CD4-positive, alpha-beta T cell treated with Interleukin-6 at 100 ng/mL for 8 hours (primary cell): ENCODE measurements around the gene LSMEM2.
"Not testable (repeated sequence)": the region's sequence is repeated elsewhere in the genome, so short reads cannot be mapped to it uniquely, and the experiment has no call there.

Source experiments
- DNase-seq: peaks from one replicate; pipeline ENCODE4 v3.0.0-alpha.2; 2020; ENCODE audit warnings: mixed read lengths, low spot score

Gene LSMEM2

GRCh38 chr3:50298836-50299637, 20.1 kb downstream of the LSMEM2 start, which contains the start of the genes HYAL3 and NAA80:
TSS of gene HYAL3 (minus strand) at chr3:50299405. CDS start at chr3:50295602, 3,803 bp downstream.
TSS of gene NAA80 (minus strand) at chr3:50299405. CDS start at chr3:50297463, 1,942 bp downstream.
- peak; percentile 100 for DNase-seq

DNA sequence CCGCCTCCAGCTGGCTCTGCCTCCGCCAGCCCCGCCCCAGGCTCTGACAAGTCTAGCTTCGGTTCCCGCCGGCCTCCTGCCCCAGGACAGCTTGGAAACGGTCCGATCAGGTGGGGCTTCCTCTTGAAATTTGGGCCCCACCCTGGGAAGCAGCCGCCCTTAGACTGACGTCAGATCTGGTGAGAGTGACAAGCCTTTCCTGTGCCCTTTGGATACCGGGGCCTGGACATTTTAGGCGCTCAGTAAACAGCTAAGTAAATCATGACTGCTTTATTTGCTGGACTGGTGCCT, 20.7 kb downstream of the LSMEM2 start:
- no peak for DNase-seq

- DNase-seq: no peak
These were observed 21.2 kb downstream of the LSMEM2 start for GRCh38 chr3:50299929-50300680.

DNA sequence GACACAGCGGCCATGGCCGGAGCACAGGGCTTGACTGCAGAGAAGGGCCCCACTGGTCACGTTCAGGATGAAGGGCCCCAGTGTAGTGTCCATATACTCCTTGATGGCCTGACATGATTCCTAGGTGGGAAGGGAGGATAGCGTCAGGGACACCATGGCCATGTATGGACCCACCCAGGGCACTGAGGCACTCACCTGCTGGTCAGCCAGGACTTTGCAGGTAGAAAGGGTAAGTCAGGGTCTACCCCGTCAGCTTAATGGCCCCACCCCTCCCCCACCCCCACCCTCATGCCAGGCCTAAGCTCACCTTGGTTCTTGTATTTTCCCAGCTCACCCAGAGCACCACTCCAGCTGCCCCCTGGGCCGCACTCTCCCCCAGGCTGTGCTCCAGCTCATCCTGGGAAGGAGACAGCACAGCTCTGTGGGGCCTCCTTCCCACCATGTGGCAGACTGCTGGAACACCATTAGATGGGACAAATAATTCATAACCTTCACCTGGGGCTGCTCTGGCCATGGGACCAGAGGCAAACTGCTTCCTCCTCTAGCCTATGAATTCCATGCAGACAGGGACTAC, 21.9 kb downstream of the LSMEM2 start:
- no peak for DNase-seq

GRCh38 chr3:50302095-50303012, 23.5 kb downstream of the LSMEM2 start:
- DNase-seq: no peak

- DNase-seq: no peak
These were observed 24.3 kb downstream of the LSMEM2 start, which contains the start of gene HYAL1 for GRCh38 chr3:50303013-50303815. TSS of gene HYAL1 (minus strand) at chr3:50303574. CDS start at chr3:50302956, 618 bp downstream.

GRCh38 chr3:50304601-50305000, 25.7 kb downstream of the LSMEM2 start:
- DNase-seq: no peak

GRCh38 chr3:50312041-50312440, 33.2 kb downstream of the LSMEM2 start:
- DNase-seq: not testable (repeated sequence)

GRCh38 chr3:50314342-50314741, 35.5 kb downstream of the LSMEM2 start:
- no peak for DNase-seq

GRCh38 chr3:50314816-50315215, 35.9 kb downstream of the LSMEM2 start:
- no peak for DNase-seq

DNA sequence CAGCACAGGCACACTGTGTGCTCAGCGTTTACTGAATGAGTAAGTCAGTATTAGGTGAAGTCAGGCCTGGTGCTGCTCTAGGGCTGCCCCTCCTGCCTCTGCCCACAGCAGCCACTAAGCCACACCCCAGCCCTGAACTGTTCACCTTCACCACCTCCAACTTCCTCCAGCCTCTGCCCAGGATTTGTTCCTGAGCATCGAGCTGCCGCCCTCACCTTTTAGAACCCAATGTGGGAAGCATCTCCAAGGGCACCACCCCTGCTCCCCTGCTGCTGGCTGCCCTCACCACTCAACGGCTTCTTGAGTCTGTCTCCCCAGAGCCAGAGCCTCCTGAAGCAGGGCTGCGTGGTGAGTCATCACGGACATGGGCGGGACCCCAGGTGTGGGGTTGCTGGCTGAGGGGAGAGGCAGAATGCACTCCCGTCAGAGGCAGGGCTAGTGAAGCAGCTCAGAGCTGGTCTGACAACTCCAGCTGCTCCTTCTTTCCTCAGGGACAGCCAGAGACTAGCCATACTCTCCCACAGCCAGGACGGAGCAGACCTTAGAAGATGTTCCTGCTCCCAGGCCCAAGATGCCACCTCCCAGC, 37.9 kb downstream of the LSMEM2 start:
- DNase-seq: peak; percentile 70

GRCh38 chr3:50317300-50317699, 38.4 kb downstream of the LSMEM2 start:
- no peak for DNase-seq

DNA sequence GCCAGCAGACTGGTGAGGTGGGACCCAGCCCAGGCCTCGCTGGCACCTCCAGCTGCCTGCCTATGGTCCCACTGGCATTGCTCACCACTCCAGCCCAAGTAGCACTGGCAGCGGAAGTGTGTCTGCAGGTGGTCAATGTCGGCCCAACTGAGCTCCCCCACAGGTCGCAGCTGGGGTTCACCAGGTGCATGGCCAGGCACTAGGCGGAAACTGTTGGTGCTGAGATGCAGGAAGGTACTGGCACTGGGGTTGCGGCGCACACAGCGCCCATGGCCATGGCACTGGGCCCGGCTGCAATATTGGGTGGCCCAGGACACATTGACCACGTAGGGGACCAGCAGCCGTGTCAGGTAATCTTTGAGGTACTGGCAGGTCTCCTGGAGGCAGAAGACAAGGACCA, 39.3 kb downstream of the LSMEM2 start:
- DNase-seq: no peak

DNA sequence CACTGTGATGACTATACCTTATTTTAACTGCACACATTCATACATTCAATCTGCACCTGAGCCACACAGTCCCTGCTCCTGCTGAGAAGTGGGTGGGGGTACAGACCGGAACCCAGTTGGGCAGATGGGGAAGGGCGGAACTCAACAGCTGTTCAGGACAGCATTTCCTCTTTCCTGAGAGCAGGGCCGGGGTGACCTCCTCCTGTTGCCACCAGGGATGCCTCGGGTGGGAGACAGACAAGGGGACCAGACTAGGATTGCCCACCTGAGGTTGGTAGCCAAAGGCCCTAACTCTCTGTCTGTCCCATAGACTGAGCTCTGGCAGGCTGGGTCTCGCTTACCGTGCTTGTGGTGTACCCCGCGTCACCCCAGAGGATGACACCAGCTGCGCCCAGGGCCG, 39.7 kb downstream of the LSMEM2 start:
- DNase-seq: no peak

GRCh38 chr3:50319181-50319893, 40.5 kb downstream of the LSMEM2 start:
- no peak for DNase-seq

DNA sequence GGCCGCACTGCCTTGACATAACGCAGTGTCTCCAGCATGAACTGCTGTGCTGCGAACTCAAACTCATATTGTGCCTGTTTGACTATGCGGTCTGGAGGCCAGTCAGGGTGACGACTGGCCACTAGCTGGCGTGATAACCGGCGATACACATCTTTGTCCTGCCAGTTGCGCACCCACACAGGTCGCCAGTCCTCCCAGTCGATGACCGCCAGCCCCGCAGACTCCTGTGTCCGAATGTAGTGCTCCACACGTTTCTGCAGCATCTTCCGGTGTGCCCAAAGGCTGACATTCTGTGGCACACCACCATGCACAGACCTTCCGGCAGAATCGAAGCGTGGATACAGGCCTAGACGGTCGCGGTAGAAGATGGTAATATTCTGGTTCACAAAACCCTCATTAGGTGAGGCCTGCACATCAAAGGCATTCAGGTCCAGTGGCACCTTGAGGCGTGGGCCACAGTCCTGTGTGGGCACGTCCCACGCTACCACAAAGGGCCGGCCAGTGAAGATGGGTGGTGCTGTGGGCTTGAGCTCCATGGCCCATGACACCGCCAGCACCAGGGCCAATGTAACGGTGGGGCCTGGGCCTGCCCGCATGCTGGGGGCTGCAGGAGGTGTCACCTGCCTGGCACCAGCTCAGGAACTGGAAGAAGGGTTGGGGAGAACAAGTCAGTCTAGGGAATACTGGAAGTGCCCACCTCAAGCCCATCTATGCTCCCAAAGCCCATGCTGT, 41.2 kb downstream of the LSMEM2 start:
- DNase-seq: no peak

- peak; percentile 58 for DNase-seq
These were observed 42.0 kb downstream of the LSMEM2 start for GRCh38 chr3:50320853-50321335.

GRCh38 chr3:50321336-50322114, 42.6 kb downstream of the LSMEM2 start:
- DNase-seq: peak; percentile 78

GRCh38 chr3:50322115-50322385, 43.2 kb downstream of the LSMEM2 start:
- DNase-seq: no peak
